Endothelial cell of hepatic sinusoid (primary cell): ENCODE data around the gene LAMA1.

Experiments
- in situ Hi-C: cut with HindIII; loops from 2 replicates; pipeline ENCODE4 v1.10.0; 2017; ENCODE audit warnings: low sequenced_read_pairs

LAMA1 gene

GRCh38 chr18:6917072-6917471 lies 200.5 kb downstream of the LAMA1 start:
- in situ Hi-C loops: loop anchor here (10.0 kb wide), 1 partner anchor 248 kb away; no protein-coding TSS in a partner anchor

- in situ Hi-C loops: no loop called here
Observed at GRCh38 chr18:6901286-6901926, 216.2 kb downstream of the LAMA1 start.

GRCh38 chr18:6891788-6892187 lies 225.8 kb downstream of the LAMA1 start:
- in situ Hi-C loops: no loop called here
